ENCODE results near the gene RGS1. TPM values are rescaled to one million over a fixed set of nuclear protein-coding genes. Genes with fewer than 3 reads are reported as not detected.

RGS1 gene
- total RNA-seq, 2 donors from 2014 or later, result 1.8 to 3.5 TPM

- ATAC-seq (peak; percentile 27 to 44), DNase-seq (no peak)
- intact Hi-C loops (cut with DNase I), result no loop called here
Observed at GRCh38 chr1:192550922-192551534, 24.5 kb upstream of the RGS1 start.

GRCh38 chr1:192552760-192553191 lies 22.8 kb upstream of the RGS1 start:
- no peak for ATAC-seq
- intact Hi-C loops (cut with DNase I), result no loop called here

GRCh38 chr1:192553741-192554140 lies 21.8 kb upstream of the RGS1 start:
- DNase-seq (no peak), ATAC-seq (no peak)
- intact Hi-C loops (cut with DNase I), result no loop called here

More at GRCh38 chr1:192552760-192553191, 22.8 kb upstream of the RGS1 start:
- DNase-seq, result no peak

GRCh38 chr1:192554904-192555303 lies 20.7 kb upstream of the RGS1 start:
- ATAC-seq (no peak), DNase-seq (no peak)
- intact Hi-C loops (cut with DNase I), result no loop called here

GRCh38 chr1:192555399-192555798 lies 20.2 kb upstream of the RGS1 start:
- no peak for DNase-seq
- ATAC-seq, result no peak
- intact Hi-C loops (cut with DNase I), result no loop called here

- DNase-seq (no peak), ATAC-seq (no peak)
- intact Hi-C loops (cut with DNase I), result no loop called here
Observed at GRCh38 chr1:192557841-192558595, 17.6 kb upstream of the RGS1 start.

GRCh38 chr1:192559115-192560006 lies 16.2 kb upstream of the RGS1 start:
- DNase-seq (no peak), ATAC-seq (peak in 1 of 2 donors; percentile 62)
- intact Hi-C loops (cut with DNase I), result no loop called here

- no peak for DNase-seq
- no peak for ATAC-seq
- intact Hi-C loops (cut with DNase I), result no loop called here
Observed at GRCh38 chr1:192561301-192561700, 14.3 kb upstream of the RGS1 start.

- DNase-seq (no peak), ATAC-seq (no peak)
- intact Hi-C loops (cut with DNase I), result no loop called here
Observed at GRCh38 chr1:192563129-192563528, 12.4 kb upstream of the RGS1 start.

GRCh38 chr1:192564099-192564498 lies 11.5 kb upstream of the RGS1 start:
- intact Hi-C loops (cut with DNase I), result no loop called here
- ATAC-seq, result no peak
- no peak for DNase-seq

GRCh38 chr1:192565946-192566345 lies 9.6 kb upstream of the RGS1 start:
- ATAC-seq, result no peak
- intact Hi-C loops (cut with DNase I), result no loop called here
- no peak for DNase-seq

- DNase-seq (no peak), ATAC-seq (no peak)
- intact Hi-C loops (cut with DNase I), result no loop called here
Observed at GRCh38 chr1:192566657-192567056, 8.9 kb upstream of the RGS1 start.

- intact Hi-C loops (cut with DNase I), result no loop called here
- DNase-seq (no peak), ATAC-seq (no peak)
Observed at GRCh38 chr1:192568063-192568462, 7.5 kb upstream of the RGS1 start.

- no peak for ATAC-seq
- no peak for DNase-seq
- intact Hi-C loops (cut with DNase I), result no loop called here
Observed at GRCh38 chr1:192571668-192572067, 3.9 kb upstream of the RGS1 start.

GRCh38 chr1:192573499-192573898 lies 2.1 kb upstream of the RGS1 start:
- ATAC-seq, result peak in 1 of 2 donors; percentile 50
- no peak for DNase-seq
- intact Hi-C loops (cut with DNase I), result no loop called here

- no peak for ATAC-seq
- intact Hi-C loops (cut with DNase I), result no loop called here
Observed at GRCh38 chr1:192574073-192574472, 1.5 kb upstream of the RGS1 start.

GRCh38 chr1:192576190-192577144 lies 894 bp downstream of the RGS1 start:
- intact Hi-C loops (cut with DNase I), result no loop called here
- ATAC-seq (no peak), DNase-seq (no peak)

More at GRCh38 chr1:192574073-192574472, 1.5 kb upstream of the RGS1 start:
- DNase-seq, result no peak

- intact Hi-C loops (cut with DNase I), result no loop called here
- ATAC-seq, result no peak
- no peak for DNase-seq
Observed at GRCh38 chr1:192577145-192578140, 1.9 kb downstream of the RGS1 start.
